ENCODE data around the gene SLC6A19. TPM values are rescaled to one million over a fixed set of nuclear protein-coding genes. Genes with fewer than 3 reads are reported as not detected.

Gene SLC6A19
- polyA plus RNA-seq, 1 experiment: not detected

DNA sequence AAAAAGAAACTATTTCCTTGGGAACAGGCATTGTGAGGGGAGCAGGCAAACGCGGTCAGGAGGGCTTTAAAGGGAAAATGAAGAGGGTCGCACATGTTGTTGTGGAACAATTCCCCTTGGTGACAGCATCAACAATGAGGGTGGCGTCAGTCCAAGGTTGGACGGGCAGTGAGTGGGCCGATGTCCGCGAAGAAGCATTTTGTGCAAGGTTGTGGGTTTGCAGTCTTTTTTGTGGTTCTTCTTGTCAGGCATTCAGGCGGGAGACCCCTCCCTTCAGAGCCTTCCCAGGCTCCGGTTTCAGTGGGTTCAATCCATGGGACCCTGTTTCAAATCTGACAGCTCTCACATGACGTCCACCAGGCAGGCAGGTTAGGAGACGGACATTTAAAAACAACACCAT lies 11.1 kb upstream of the SLC6A19 start:
- Histone ChIP-seq H3K4me3 (ENCODE audit: low read depth, low read length) (no peak overlapping the region), H3K27me3 (ENCODE audit: control insufficient read depth, insufficient read depth, low read length) (peaks cover 6% of the 10 kb centered on the region), H3K36me3 (ENCODE audit: control insufficient read depth, insufficient read depth, low read length) (no peaks in the 10 kb centered on the region)
- TF ChIP-seq, protein P1, sequence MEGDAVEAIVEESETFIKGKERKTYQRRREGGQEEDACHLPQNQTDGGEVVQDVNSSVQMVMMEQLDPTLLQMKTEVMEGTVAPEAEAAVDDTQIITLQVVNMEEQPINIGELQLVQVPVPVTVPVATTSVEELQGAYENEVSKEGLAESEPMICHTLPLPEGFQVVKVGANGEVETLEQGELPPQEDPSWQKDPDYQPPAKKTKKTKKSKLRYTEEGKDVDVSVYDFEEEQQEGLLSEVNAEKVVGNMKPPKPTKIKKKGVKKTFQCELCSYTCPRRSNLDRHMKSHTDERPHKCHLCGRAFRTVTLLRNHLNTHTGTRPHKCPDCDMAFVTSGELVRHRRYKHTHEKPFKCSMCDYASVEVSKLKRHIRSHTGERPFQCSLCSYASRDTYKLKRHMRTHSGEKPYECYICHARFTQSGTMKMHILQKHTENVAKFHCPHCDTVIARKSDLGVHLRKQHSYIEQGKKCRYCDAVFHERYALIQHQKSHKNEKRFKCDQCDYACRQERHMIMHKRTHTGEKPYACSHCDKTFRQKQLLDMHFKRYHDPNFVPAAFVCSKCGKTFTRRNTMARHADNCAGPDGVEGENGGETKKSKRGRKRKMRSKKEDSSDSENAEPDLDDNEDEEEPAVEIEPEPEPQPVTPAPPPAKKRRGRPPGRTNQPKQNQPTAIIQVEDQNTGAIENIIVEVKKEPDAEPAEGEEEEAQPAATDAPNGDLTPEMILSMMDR (IDR thresholded peaks at IDR 0.05; ENCODE audit: insufficient read depth, low read depth, low read length): no peak
- CTCF ChIA-PET: no interaction called here
- POLR2A ChIA-PET: no interaction called here
- DNase-seq (ENCODE audit: low read depth): no peak

DNA sequence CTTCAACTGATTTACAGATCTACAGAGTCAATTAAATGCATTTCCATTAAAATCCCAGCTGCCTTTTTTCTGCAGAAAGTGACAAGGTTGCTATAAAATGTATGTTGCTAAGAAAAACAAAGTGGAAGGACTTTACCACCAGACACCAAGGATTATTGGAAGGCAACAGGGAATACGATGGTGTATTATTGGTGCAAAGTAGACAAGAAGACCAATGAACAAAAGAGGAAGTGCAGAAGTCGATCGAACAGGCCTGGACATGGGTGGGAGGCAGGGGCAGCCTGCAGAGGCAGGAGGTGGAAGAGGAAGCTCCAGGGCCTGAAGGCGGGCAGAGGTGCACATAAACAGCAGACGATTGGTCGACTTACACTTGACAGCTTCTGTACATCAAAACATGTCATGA lies 10.6 kb upstream of the SLC6A19 start:
- DNase-seq (ENCODE audit: low read depth): no peak
- Histone ChIP-seq H3K4me3 (ENCODE audit: low read depth, low read length) (no peak overlapping the region), H3K36me3 (ENCODE audit: control insufficient read depth, insufficient read depth, low read length) (no peaks in the 10 kb centered on the region), H3K27me3 (ENCODE audit: control insufficient read depth, insufficient read depth, low read length) (peaks cover 6% of the 10 kb centered on the region)
- ChIA-PET CTCF (no interaction called here), POLR2A (no interaction called here)
- TF ChIP-seq, protein P1 (IDR thresholded peaks at IDR 0.05; ENCODE audit: insufficient read depth, low read depth, low read length): no peak

DNA sequence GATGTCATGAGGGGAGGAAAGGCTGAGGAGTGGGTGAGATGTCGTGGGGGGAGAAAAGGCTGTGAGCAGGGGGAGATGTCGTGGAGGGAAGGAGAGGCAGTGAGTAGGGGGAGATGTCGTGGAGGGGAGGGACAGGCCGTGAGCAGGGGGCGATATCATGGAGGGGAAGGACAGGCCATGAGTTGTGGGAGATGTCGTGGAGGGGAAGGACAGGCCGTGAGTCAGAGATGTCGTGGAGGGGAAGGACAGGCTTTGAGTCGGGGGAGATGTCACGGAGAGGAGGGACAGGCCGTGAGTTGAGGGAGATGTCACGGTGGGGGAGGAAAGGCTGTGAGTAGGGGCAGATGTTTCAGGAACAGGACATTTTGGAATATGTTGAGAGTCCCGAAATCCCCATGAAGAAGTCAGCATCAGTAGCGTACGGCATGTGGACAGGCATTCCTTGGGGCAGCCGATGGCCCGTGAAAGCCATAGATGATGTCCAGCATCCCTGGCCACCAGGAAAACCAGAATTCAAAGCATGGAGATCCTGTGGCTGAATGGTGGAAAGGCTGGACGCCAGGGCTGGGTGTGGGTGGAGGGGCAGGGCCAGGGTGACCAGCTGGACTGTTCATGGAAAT lies 8.3 kb upstream of the SLC6A19 start:
- ChIA-PET POLR2A (no interaction called here), CTCF (no interaction called here)
- Histone ChIP-seq H3K4me3 (ENCODE audit: low read depth, low read length) (no peak overlapping the region), H3K36me3 (ENCODE audit: control insufficient read depth, insufficient read depth, low read length) (no peaks in the 10 kb centered on the region), H3K27me3 (ENCODE audit: control insufficient read depth, insufficient read depth, low read length) (peaks cover 8% of the 10 kb centered on the region)
- TF ChIP-seq, protein P1 (IDR thresholded peaks at IDR 0.05; ENCODE audit: insufficient read depth, low read depth, low read length): no peak
- no peak for DNase-seq (ENCODE audit: low read depth)

DNA sequence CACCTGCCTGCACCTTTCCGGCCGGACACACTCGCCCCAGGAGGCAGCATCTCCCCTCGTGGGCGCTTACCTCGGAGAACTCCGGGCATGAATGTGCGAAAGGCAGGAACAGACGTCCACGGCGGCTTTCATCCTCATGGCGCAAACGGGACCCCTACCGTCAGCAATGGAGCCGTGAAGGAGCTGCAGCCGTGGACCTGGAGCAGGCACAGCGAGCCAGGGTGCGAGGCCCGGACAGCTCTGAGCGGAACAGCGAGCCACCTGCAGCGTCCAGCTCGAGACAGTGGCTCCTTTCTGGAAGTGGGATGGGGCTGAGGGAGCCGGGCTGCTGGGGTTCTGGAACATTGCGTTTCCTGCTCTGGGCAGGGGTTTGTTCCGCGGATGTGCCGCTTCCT lies 7.8 kb upstream of the SLC6A19 start:
- ChIA-PET POLR2A (no interaction called here), CTCF (no interaction called here)
- H3K27me3 ChIP-seq (ENCODE audit: control insufficient read depth, insufficient read depth, low read length): peaks cover 8% of the 10 kb centered on the region
- DNase-seq (ENCODE audit: low read depth): no peak
- TF ChIP-seq, protein P1 (IDR thresholded peaks at IDR 0.05; ENCODE audit: insufficient read depth, low read depth, low read length): no peak
- H3K4me3 ChIP-seq (ENCODE audit: low read depth, low read length): no peak overlapping the region
- H3K36me3 ChIP-seq (ENCODE audit: control insufficient read depth, insufficient read depth, low read length): no peaks in the 10 kb centered on the region

DNA sequence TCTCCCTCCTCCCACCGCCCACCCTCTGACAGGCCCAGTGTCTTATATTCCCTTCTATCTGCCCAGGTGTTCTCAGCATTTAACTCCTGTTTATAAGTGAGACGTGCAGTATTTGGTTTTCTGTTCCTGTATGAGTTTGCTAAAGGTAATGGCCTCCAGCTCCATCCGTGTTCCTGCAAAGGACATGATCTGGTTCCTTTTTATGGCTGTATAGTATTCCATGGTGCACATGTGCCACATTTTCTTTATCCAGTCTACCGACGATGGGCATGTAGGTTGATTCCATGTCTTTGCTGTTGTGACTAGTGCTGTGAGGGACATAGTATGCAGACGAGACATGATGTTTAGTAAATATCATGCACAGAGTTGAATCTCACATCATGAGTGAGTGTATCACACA lies 7.0 kb upstream of the SLC6A19 start:
- Histone ChIP-seq H3K27me3 (ENCODE audit: control insufficient read depth, insufficient read depth, low read length) (peaks cover 8% of the 10 kb centered on the region), H3K36me3 (ENCODE audit: control insufficient read depth, insufficient read depth, low read length) (no peaks in the 10 kb centered on the region), H3K4me3 (ENCODE audit: low read depth, low read length) (no peak overlapping the region)
- ChIA-PET POLR2A (no interaction called here), CTCF (interaction anchor here (0.6 kb wide), 1 partner anchor 149 kb away, joined by 3 read pairs; no protein-coding TSS in a partner anchor)
- TF ChIP-seq, protein P1 (IDR thresholded peaks at IDR 0.05; ENCODE audit: insufficient read depth, low read depth, low read length): no peak
- no peak for DNase-seq (ENCODE audit: low read depth)

Measured in BJ (cell line).